HepG2 (cell line): Measurements from ENCODE around the gene SLC17A8. TPM values are rescaled to one million over a fixed set of nuclear protein-coding genes. Genes with fewer than 3 reads are reported as not detected.
A peak's percentile ranks its signal among the peaks of the same experiment; 100 is the strongest.

ENCODE experiments used
- AHDC1 ChIP-seq: sonication (generic); formaldehyde crosslinking; IDR thresholded peaks from 2 replicates; pipeline ENCODE4 v1.5.1; 2020; ENCODE audit warnings: mild to moderate bottlenecking, missing genetic modification reagents, borderline replicate concordance
- CEBPG ChIP-seq: IDR thresholded peaks from 2 replicates; pipeline ENCODE4 v1.6.1; 2016
- FOSL2 ChIP-seq: sonication (generic); formaldehyde crosslinking; IDR thresholded peaks from 2 replicates; pipeline ENCODE4 v1.4.0; 2020; ENCODE audit warnings: missing genetic modification reagents
- FOXA3 ChIP-seq: IDR thresholded peaks from 2 replicates; pipeline ENCODE4 v1.6.1; 2016; ENCODE audit warnings: missing genetic modification reagents, missing compliant biosample characterization
- KLF16 ChIP-seq, 2 experiments: sonication (generic) in 1 of 2; formaldehyde crosslinking in 1 of 2; IDR thresholded peaks; 2 replicates each; pipeline versions ENCODE4 v1.6.1 to v1.8.0; 2016 to 2023; ENCODE audit warnings: missing genetic modification reagents in 2 of 2, missing compliant biosample characterization in 1 of 2
- PHF21A ChIP-seq: sonication (generic); formaldehyde crosslinking; IDR thresholded peaks from 2 replicates; pipeline ENCODE4 v1.5.0; 2020; ENCODE audit warnings: mild to moderate bottlenecking, missing genetic modification reagents
- REPIN1 ChIP-seq: sonication (generic); formaldehyde crosslinking; IDR thresholded peaks from 2 replicates; pipeline ENCODE4 v1.8.0; 2022; ENCODE audit warnings: missing genetic modification reagents, low read depth, mild to moderate bottlenecking, borderline replicate concordance
- SATB2 ChIP-seq: sonication (generic); formaldehyde crosslinking; IDR thresholded peaks from 2 replicates; pipeline ENCODE4 v1.5.0; 2020; ENCODE audit warnings: missing genetic modification reagents
- SOX5 ChIP-seq: IDR thresholded peaks from 2 replicates; pipeline ENCODE4 v1.6.1; 2016; ENCODE audit warnings: borderline replicate concordance
- SOX6 ChIP-seq, 2 experiments: fragments of 450-650 bp in 1 of 2; sonication (generic) in 1 of 2; formaldehyde crosslinking in 1 of 2; IDR thresholded peaks; 2 replicates each; pipeline versions ENCODE4 v1.4.0 to v1.6.1; 2017 to 2020; ENCODE audit warnings: antibody characterized with exemption in 1 of 2, mild to moderate bottlenecking in 1 of 2, missing genetic modification reagents in 1 of 2
- SPEN ChIP-seq: sonication (generic); formaldehyde crosslinking; IDR thresholded peaks from 2 replicates; pipeline ENCODE4 v1.5.1; 2020; ENCODE audit warnings: low read depth, mild to moderate bottlenecking, missing genetic modification reagents
- TRIM24 ChIP-seq: sonication (generic); formaldehyde crosslinking; IDR thresholded peaks from 2 replicates; pipeline ENCODE4 v1.8.0; 2022; ENCODE audit warnings: mild to moderate bottlenecking, missing genetic modification reagents
- ZNF280B ChIP-seq: sonication (generic); formaldehyde crosslinking; IDR thresholded peaks from 2 replicates; pipeline ENCODE4 v1.5.0; 2020; ENCODE audit warnings: missing genetic modification reagents, mild to moderate bottlenecking, borderline replicate concordance
- ZNF343 ChIP-seq: sonication (generic); formaldehyde crosslinking; IDR thresholded peaks from 2 replicates; pipeline ENCODE4 v1.4.0; 2020; ENCODE audit warnings: mild to moderate bottlenecking, missing genetic modification reagents
- ZNF496 ChIP-seq: sonication (generic); formaldehyde crosslinking; IDR thresholded peaks from 2 replicates; pipeline ENCODE4 v1.8.1; 2023; ENCODE audit warnings: mild to moderate bottlenecking, moderate library complexity, missing genetic modification reagents; ENCODE audit not compliant: insufficient replicate concordance
- ZNF644 ChIP-seq: IDR thresholded peaks from 2 replicates; pipeline ENCODE4 v1.6.1; 2016; ENCODE audit warnings: low read depth
- ZNF678 ChIP-seq: sonication (generic); formaldehyde crosslinking; IDR thresholded peaks from 2 replicates; pipeline ENCODE4 v1.4.0; 2020; ENCODE audit warnings: mild to moderate bottlenecking, missing genetic modification reagents
- ZSCAN12 ChIP-seq: sonication (generic); formaldehyde crosslinking; IDR thresholded peaks from 2 replicates; pipeline ENCODE4 v1.9.0; 2021; ENCODE audit warnings: mild to moderate bottlenecking, missing genetic modification reagents
- polyA plus RNA-seq, 8 experiments: library from polyadenylated mRNA; depleted of rRNA in 3 of 8; stranded (reverse) in 7 of 8; unstranded in 1 of 8; fragments of >200 nt; fragmentation: Illumina TruSeq in 4 of 8; extraction: Trizol in 4 of 8; gene quantifications; 2 replicates each; pipeline versions ENCODE4 v1.2.1 to v1.2.3, GENCODE V29; 2011 to 2016; ENCODE audit warnings: low read depth in 4 of 8, missing spikeins in 1 of 8, mixed read lengths in 1 of 8; ENCODE audit not compliant: insufficient read depth in 1 of 8
- total RNA-seq, 5 experiments: library from RNA; depleted of rRNA; stranded (reverse); fragments of >200 nt; fragmentation: Illumina TruSeq; extraction: Trizol; gene quantifications; 2 replicates each; pipeline ENCODE4 v1.2.3, GENCODE V29; 2016; ENCODE audit warnings: low read depth in 1 of 5
- TF ChIP-seq, protein P1 (sequence below): sonication (generic); formaldehyde crosslinking; IDR thresholded peaks from 2 replicates; pipeline ENCODE4 v1.4.0; 2020; ENCODE audit warnings: mild to moderate bottlenecking, missing genetic modification reagents
- TF ChIP-seq, protein P2 (sequence below): sonication (generic); formaldehyde crosslinking; IDR thresholded peaks from 2 replicates; pipeline ENCODE4 v1.4.0; 2020; ENCODE audit warnings: missing genetic modification reagents, borderline replicate concordance

SLC17A8 gene
- total and polyA plus RNA-seq, 2 of the 13 experiments (the other 11 are each of a cell fraction or from before 2014, with no cell fraction given): 0.07 to 0.15 TPM

GRCh38 chr12:100464529-100464928, 107.7 kb downstream of the SLC17A8 start (continued):
- peak; percentile 42; the same call in 1 of the 2 replicates for TF ChIP-seq AHDC1 (CRISPR knock-in tag)
- TF ChIP-seq SPEN (CRISPR knock-in tag): no peak
- TF ChIP-seq, protein P1, sequence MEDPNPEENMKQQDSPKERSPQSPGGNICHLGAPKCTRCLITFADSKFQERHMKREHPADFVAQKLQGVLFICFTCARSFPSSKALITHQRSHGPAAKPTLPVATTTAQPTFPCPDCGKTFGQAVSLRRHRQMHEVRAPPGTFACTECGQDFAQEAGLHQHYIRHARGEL (CRISPR knock-in tag): no peak
- no peak for TF ChIP-seq ZNF678 (CRISPR knock-in tag)
- peak; percentile 90 for TF ChIP-seq SOX5
- no peak for TF ChIP-seq TRIM24 (CRISPR knock-in tag)
- no peak for TF ChIP-seq ZNF343 (CRISPR knock-in tag)
- TF ChIP-seq PHF21A (CRISPR knock-in tag): no peak
- peak; percentile 94 for TF ChIP-seq FOXA3 (CRISPR knock-in tag)
- TF ChIP-seq, protein P2, sequence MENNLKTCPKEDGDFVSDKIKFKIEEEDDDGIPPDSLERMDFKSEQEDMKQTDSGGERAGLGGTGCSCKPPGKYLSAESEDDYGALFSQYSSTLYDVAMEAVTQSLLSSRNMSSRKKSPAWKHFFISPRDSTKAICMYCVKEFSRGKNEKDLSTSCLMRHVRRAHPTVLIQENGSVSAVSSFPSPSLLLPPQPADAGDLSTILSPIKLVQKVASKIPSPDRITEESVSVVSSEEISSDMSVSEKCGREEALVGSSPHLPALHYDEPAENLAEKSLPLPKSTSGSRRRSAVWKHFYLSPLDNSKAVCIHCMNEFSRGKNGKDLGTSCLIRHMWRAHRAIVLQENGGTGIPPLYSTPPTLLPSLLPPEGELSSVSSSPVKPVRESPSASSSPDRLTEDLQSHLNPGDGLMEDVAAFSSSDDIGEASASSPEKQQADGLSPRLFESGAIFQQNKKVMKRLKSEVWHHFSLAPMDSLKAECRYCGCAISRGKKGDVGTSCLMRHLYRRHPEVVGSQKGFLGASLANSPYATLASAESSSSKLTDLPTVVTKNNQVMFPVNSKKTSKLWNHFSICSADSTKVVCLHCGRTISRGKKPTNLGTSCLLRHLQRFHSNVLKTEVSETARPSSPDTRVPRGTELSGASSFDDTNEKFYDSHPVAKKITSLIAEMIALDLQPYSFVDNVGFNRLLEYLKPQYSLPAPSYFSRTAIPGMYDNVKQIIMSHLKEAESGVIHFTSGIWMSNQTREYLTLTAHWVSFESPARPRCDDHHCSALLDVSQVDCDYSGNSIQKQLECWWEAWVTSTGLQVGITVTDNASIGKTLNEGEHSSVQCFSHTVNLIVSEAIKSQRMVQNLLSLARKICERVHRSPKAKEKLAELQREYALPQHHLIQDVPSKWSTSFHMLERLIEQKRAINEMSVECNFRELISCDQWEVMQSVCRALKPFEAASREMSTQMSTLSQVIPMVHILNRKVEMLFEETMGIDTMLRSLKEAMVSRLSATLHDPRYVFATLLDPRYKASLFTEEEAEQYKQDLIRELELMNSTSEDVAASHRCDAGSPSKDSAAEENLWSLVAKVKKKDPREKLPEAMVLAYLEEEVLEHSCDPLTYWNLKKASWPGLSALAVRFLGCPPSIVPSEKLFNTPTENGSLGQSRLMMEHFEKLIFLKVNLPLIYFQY: peak; percentile 66; the same call in 1 of the 2 replicates
- no peak for TF ChIP-seq ZNF280B
- TF ChIP-seq ZSCAN12 (CRISPR knock-in tag): no peak
- 0 out of 2 replicates have a peak, but pooled peaks have one; percentile 51 for TF ChIP-seq SATB2
- peak; percentile 53; the same call in 1 of the 2 replicates for TF ChIP-seq CEBPG (CRISPR knock-in tag)
- TF ChIP-seq FOSL2: peak; percentile 10; the same call in 1 of the 2 replicates
- 0 out of 2 replicates have a peak, but pooled peaks have one; percentile 18 for TF ChIP-seq REPIN1 (CRISPR knock-in tag)
- TF ChIP-seq ZNF496: no peak
- no peak for TF ChIP-seq SOX6 (IDR thresholded peaks at IDR 0.05)
- peak; percentile 87 for TF ChIP-seq SOX6 (CRISPR knock-in tag; IDR thresholded peaks at IDR 0.05)
- TF ChIP-seq KLF16 (CRISPR knock-in tag; IDR thresholded peaks at IDR 0.05): peak in 1 of 2 experiments; percentile 46; a peak in 1 of 4 replicates
- no peak for TF ChIP-seq ZNF644 (CRISPR knock-in tag)
